ENCODE measurements around the gene OS9.
"Not testable (repeated sequence)": the region's sequence is repeated elsewhere in the genome, so short reads cannot be mapped to it uniquely, and the experiment has no call there.

The OS9 gene

GRCh38 chr12:57720606-57721595, 27.0 kb downstream of the OS9 start:
- no peak overlapping the region for H3K4me3 ChIP-seq (replicated peaks; ENCODE audit: low read depth, low read length)
- DNase-seq (ENCODE audit: extremely low read depth, low read depth) = no peak
- TF ChIP-seq CTCF (IDR thresholded peaks at IDR 0.05; ENCODE audit: low read depth, low read length, missing control alignments) = no peak

GRCh38 chr12:57721846-57722608, 28.1 kb downstream of the OS9 start:
- DNase-seq (ENCODE audit: extremely low read depth, low read depth); H3K4me3 ChIP-seq (replicated peaks; ENCODE audit: low read depth, low read length): not testable (repeated sequence)

GRCh38 chr12:57722716-57723629, 29.0 kb downstream of the OS9 start:
- no peak for DNase-seq (ENCODE audit: extremely low read depth, low read depth)
- H3K4me3 ChIP-seq (replicated peaks; ENCODE audit: low read depth, low read length) = no peak overlapping the region
- TF ChIP-seq CTCF (IDR thresholded peaks at IDR 0.05; ENCODE audit: low read depth, low read length, missing control alignments) = no peak

- no peak for TF ChIP-seq CTCF (IDR thresholded peaks at IDR 0.05; ENCODE audit: low read depth, low read length, missing control alignments)
- DNase-seq (ENCODE audit: extremely low read depth, low read depth) = no peak
- H3K4me3 ChIP-seq (replicated peaks; ENCODE audit: low read depth, low read length) = no peak overlapping the region
Observed at GRCh38 chr12:57723630-57723962, 29.7 kb downstream of the OS9 start.

GRCh38 chr12:57724003-57724935, 30.3 kb downstream of the OS9 start:
- no peak for TF ChIP-seq CTCF (IDR thresholded peaks at IDR 0.05; ENCODE audit: low read depth, low read length, missing control alignments)
- no peak overlapping the region for H3K4me3 ChIP-seq (replicated peaks; ENCODE audit: low read depth, low read length)
- no peak for DNase-seq (ENCODE audit: extremely low read depth, low read depth)

- no peak for DNase-seq (ENCODE audit: extremely low read depth, low read depth)
- TF ChIP-seq CTCF (IDR thresholded peaks at IDR 0.05; ENCODE audit: low read depth, low read length, missing control alignments) = no peak
- H3K4me3 ChIP-seq (replicated peaks; ENCODE audit: low read depth, low read length) = no peak overlapping the region
Observed at GRCh38 chr12:57724936-57725740, 31.2 kb downstream of the OS9 start.

All from HFF-Myc (cell line).